PC-3 (cell line): Measurements from ENCODE around the gene CHFR. TPM values are rescaled to one million over a fixed set of nuclear protein-coding genes. Genes with fewer than 3 reads are reported as not detected.
A peak's percentile ranks its signal among the peaks of the same experiment; 100 is the strongest.

Source experiments
- ATAC-seq: fragments of 200-7000 bp; cut with Tn5 transposase; 2 replicates; pipeline ENCODE4 v1.9.1; 2020; ENCODE audit warnings: mild to moderate bottlenecking, moderate library complexity
- BruUV-seq: library from RNA; stranded (reverse); fragments of 400-500 nt; replicated peaks from 2 replicates; lab custom pipeline; 2021; lab: Mats Ljungman, UMichigan
- CTCF ChIA-PET: fragments of 300-600 bp; sonication (Branson Sonifier 250); formaldehyde crosslinking; loops from one replicate; lab custom pipeline; 2022; ENCODE audit warnings: antibody characterized with exemption; lab: Charles Lee
- POLR2A ChIA-PET: fragments of 300-600 bp; sonication (Branson Sonifier 250); formaldehyde crosslinking; loops from one replicate; lab custom pipeline; 2022; ENCODE audit warnings: antibody characterized with exemption; ENCODE audit not compliant: unreplicated experiment; lab: Charles Lee
- DNase-seq: peaks from one replicate; pipeline ENCODE4 v3.0.0-alpha.2; 2015
- H2AFZ ChIP-seq: fragments of 300-600 bp; sonication (generic); 2 replicates; pipeline ENCODE4 v1.6.0; 2016; ENCODE audit warnings: antibody characterized with exemption, low read length
- H3F3A ChIP-seq: fragments of 300-600 bp; sonication (generic); one replicate; pipeline ENCODE4 v1.6.0; 2017; ENCODE audit warnings: antibody characterized with exemption, low read length, control low read depth, mild to moderate bottlenecking; ENCODE audit not compliant: unreplicated experiment
- H3K27ac ChIP-seq: fragments of 300-600 bp; sonication (generic); 2 replicates; pipeline ENCODE4 v1.5.1; 2016; ENCODE audit warnings: mild to moderate bottlenecking, low read length
- H3K27me3 ChIP-seq: fragments of 300-600 bp; sonication (generic); 2 replicates; pipeline ENCODE4 v1.6.1; 2016; ENCODE audit warnings: low read length, mixed read lengths
- H3K36me3 ChIP-seq: fragments of 300-600 bp; sonication (generic); 2 replicates; pipeline ENCODE4 v1.6.1; 2016; ENCODE audit warnings: low read depth, mixed run types, low read length, mixed read lengths
- H3K4me1 ChIP-seq: fragments of 300-600 bp; sonication (generic); 2 replicates; pipeline ENCODE4 v1.5.1; 2016; ENCODE audit warnings: low read length; ENCODE audit not compliant: insufficient read depth
- H3K4me2 ChIP-seq: fragments of 300-600 bp; sonication (generic); 2 replicates; pipeline ENCODE4 v1.6.0; 2016; ENCODE audit warnings: low read length
- H3K4me3 ChIP-seq: fragments of 300-600 bp; sonication (generic); 2 replicates; pipeline ENCODE4 v1.5.1; 2016; ENCODE audit warnings: mild to moderate bottlenecking, low read length, mixed read lengths
- H3K79me2 ChIP-seq: fragments of 300-600 bp; sonication (generic); 2 replicates; pipeline ENCODE4 v1.6.1; 2017; ENCODE audit warnings: low read length, mixed read lengths
- H3K9ac ChIP-seq: fragments of 300-600 bp; sonication (generic); 2 replicates; pipeline ENCODE4 v1.6.0; 2016; ENCODE audit warnings: mild to moderate bottlenecking, low read length
- H3K9me2 ChIP-seq: fragments of 300-600 bp; sonication (generic); replicated peaks from 2 replicates; pipeline ENCODE4 v1.6.1; 2016; ENCODE audit warnings: mixed run types, low read length, mixed read lengths
- H3K9me3 ChIP-seq: fragments of 300-600 bp; sonication (generic); 2 replicates; pipeline ENCODE4 v1.6.1; 2016; ENCODE audit warnings: low read length, mixed read lengths
- H4K20me1 ChIP-seq: fragments of 300-600 bp; sonication (generic); 2 replicates; pipeline ENCODE4 v1.6.1; 2016; ENCODE audit warnings: low read length, mixed read lengths
- CTCF ChIP-seq: fragments of 300-600 bp; sonication (generic); conservative IDR thresholded peaks from 2 replicates; pipeline ENCODE4 v1.5.1; 2017; ENCODE audit warnings: antibody characterized with exemption, low read depth, mild to moderate bottlenecking, low read length
- EZH2 ChIP-seq: fragments of 300-600 bp; sonication (generic); IDR thresholded peaks from one replicate; pipeline ENCODE4 v1.6.1; 2017; ENCODE audit warnings: antibody characterized with exemption, mild to moderate bottlenecking, low read length; ENCODE audit not compliant: unreplicated experiment
- EZH2phosphoT487 ChIP-seq: fragments of 300-600 bp; sonication (generic); IDR thresholded peaks from 2 replicates; pipeline ENCODE4 v1.6.1; 2018; ENCODE audit warnings: mild to moderate bottlenecking, antibody characterized with exemption, low read length, borderline replicate concordance
- intact Hi-C: fragments of 100-400 bp; cut with micrococcal nuclease; formaldehyde crosslinking; loops from 2 replicates; pipeline ENCODE4 v1.9.0; 2023
- total RNA-seq: library from RNA; depleted of rRNA; stranded (reverse); fragments of >200 nt; gene quantifications from 2 replicates; pipeline ENCODE4 v1.2.3, GENCODE V29; 2014

CHFR gene
- total RNA-seq, 1 experiment from 2014 or later: 23.3 TPM

- intact Hi-C loops: no loop called here
- H3K4me2 ChIP-seq: no peak overlapping the region
- H3K27ac ChIP-seq: no peak overlapping the region
- no peaks in the 10 kb centered on the region for H3K9me2 ChIP-seq
- H3K4me1 ChIP-seq: no peaks in the 10 kb centered on the region
- TF ChIP-seq CTCF (no peak), EZH2 (no peak)
- DNase-seq: no peak
- no peak overlapping the region; the same call in 1 of the 2 replicates for H3K4me3 ChIP-seq
- H3K9ac ChIP-seq: no peak overlapping the region
- H3K9me3 ChIP-seq: peaks cover 90% of the 10 kb centered on the region
- H3K79me2 ChIP-seq: no peaks in the 10 kb centered on the region
- ChIA-PET POLR2A (no interaction called here), CTCF (no interaction called here)
- H2AFZ ChIP-seq: no peak overlapping the region
- H3K27me3 ChIP-seq: no peaks in the 10 kb centered on the region
- TSS peak; percentile 1 for BruUV-seq
- no peaks in the 10 kb centered on the region for H4K20me1 ChIP-seq
- ATAC-seq: no peak
- no peaks in the 10 kb centered on the region for H3F3A ChIP-seq
- peaks cover 83% of the 10 kb centered on the region for H3K36me3 ChIP-seq
Observed at GRCh38 chr12:132926415-132926833, 39.0 kb upstream of the CHFR start.

- H2AFZ ChIP-seq: no peak overlapping the region
- BruUV-seq: no TSS peak
- CTCF ChIA-PET: no interaction called here
Observed at GRCh38 chr12:132925597-132926414, 38.4 kb upstream of the CHFR start.

More at GRCh38 chr12:132925597-132926414, 38.4 kb upstream of the CHFR start:
- H3K79me2 ChIP-seq: no peaks in the 10 kb centered on the region
- no peak overlapping the region for H3K4me2 ChIP-seq
- H3K9me3 ChIP-seq: peaks cover 87% of the 10 kb centered on the region
- peaks cover 83% of the 10 kb centered on the region for H3K36me3 ChIP-seq
- no peak overlapping the region for H3K27ac ChIP-seq
- POLR2A ChIA-PET: no interaction called here
- intact Hi-C loops: no loop called here
- TF ChIP-seq CTCF (no peak), EZH2 (no peak), EZH2phosphoT487 (no peak)
- no peaks in the 10 kb centered on the region for H3K9me2 ChIP-seq
- no peaks in the 10 kb centered on the region for H3K4me1 ChIP-seq
- H4K20me1 ChIP-seq: no peaks in the 10 kb centered on the region
- no peaks in the 10 kb centered on the region for H3K27me3 ChIP-seq
- no peak for ATAC-seq
- no peaks in the 10 kb centered on the region for H3F3A ChIP-seq
- no peak overlapping the region for H3K9ac ChIP-seq
- no peak overlapping the region; the same call in 1 of the 2 replicates for H3K4me3 ChIP-seq
- no peak for DNase-seq
